ENCODE data around the gene MAP6.

Gene MAP6

DNA sequence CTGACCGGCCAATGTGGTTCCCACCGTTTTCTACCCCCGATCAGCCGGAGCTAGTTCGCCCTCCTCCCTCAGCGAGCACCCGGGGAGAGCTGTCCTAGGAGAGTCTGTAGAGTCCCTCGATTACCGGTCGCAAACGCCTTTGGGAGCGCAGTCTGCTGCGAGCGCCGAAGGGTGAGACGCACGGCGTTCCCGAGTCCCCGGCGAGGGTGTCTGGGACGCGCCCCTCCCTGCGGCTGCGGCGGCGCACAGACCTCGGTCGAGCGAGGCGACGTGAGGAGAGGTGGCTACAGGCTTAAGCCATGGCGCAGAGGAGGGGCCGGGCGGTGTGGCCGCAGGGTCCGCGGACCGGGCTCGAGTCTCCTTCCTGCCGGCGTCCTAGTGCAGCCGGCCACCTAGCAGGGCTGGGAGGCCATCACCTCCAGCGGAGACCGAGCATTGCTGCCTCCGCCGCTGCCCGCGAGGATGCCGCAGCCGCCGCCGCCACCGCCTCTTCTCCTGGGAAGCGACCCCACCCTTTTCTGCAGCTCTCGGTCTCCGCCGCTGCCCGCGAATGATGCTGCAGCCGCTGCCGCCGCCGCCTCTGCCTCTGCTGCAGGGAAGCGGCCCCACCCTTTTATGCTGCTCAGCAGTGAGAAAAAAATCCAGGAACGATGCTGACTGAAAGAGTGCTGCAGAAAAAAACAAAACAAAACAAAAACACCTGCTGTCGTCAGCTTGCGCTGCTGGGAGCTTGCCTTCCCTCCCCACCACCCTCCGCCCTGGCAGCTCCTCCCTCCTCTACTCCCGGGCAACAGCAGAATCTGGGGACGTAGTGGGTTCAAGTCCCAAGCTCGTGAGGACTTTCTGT lies at the start of gene MAP6:
Gene MAP6, minus strand, starts transcription at position 588 of the 847 bp plus-strand sequence. CDS start 669 bp downstream, outside the sequence.
- Histone ChIP-seq H3K4me1 (ENCODE audit: control insufficient read depth, insufficient read depth, low read length) (peaks cover 11% of the 10 kb centered on the region), H3K27me3 (ENCODE audit: control insufficient read depth, insufficient read depth, low read length) (peaks cover 74% of the 10 kb centered on the region), H3K9ac (ENCODE audit: low read length) (no peak within 1 kb of the TSS), H3K9me3 (ENCODE audit: control insufficient read depth, low read length) (no peaks in the 10 kb centered on the region), H3K36me3 (ENCODE audit: control insufficient read depth, insufficient read depth, low read length) (no peaks in the 10 kb centered on the region), H3K4me3 (ENCODE audit: low read length) (no peak within 1 kb of the TSS)

DNA sequence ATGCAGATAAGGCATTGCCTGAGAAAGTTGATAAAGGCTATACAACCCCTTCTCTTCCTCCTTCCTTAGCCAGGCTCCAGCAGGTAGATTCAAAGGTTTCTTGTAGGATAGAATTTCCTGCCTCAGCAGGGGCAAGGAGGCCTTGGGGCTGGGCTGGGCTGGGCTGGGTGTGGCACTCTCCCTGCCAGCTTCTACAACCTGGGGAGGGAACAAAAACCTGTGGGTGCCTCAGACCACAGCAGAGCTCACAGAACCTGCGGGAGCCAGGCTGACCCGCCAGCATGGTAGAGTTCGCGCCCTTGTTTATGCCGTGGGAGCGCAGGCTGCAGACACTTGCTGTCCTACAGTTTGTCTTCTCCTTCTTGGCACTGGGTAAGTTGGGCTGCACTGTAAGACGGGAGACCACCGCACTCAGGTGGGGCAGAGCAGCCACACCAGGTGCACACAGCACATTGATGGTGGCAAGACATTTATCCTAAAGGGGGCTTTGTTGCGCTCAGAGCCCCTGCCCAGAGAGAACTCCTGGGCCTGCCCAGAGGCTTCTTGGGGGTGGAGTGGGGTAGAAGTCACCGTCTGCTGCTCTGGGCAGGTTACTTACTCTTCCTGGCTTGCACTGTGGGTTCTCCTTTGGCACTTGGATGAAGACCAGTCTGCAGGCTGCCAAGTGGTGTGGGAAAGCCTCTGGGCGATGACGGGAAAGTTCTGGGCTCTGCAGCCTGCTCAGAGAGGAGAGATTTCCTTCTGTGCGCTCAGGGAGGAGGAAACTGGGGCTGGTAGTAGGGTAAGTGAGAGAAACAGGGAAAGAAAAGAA lies 49.0 kb upstream of the MAP6 start, which contains the start of gene MOGAT2:
Gene MOGAT2, plus strand, starts transcription at position 231 of the 811 bp plus-strand sequence. Its CDS starts 51 bp downstream, at position 282.
- Histone ChIP-seq H3K4me3 (ENCODE audit: low read length) (no peak within 1 kb of the TSS), H3K9ac (ENCODE audit: low read length) (no peak within 1 kb of the TSS), H3K27me3 (ENCODE audit: control insufficient read depth, insufficient read depth, low read length) (no peaks in the 10 kb centered on the region), H3K36me3 (ENCODE audit: control insufficient read depth, insufficient read depth, low read length) (no peaks in the 10 kb centered on the region), H3K4me1 (ENCODE audit: control insufficient read depth, insufficient read depth, low read length) (peaks cover 29% of the 10 kb centered on the region), H3K9me3 (ENCODE audit: control insufficient read depth, low read length) (no peaks in the 10 kb centered on the region)

DNA sequence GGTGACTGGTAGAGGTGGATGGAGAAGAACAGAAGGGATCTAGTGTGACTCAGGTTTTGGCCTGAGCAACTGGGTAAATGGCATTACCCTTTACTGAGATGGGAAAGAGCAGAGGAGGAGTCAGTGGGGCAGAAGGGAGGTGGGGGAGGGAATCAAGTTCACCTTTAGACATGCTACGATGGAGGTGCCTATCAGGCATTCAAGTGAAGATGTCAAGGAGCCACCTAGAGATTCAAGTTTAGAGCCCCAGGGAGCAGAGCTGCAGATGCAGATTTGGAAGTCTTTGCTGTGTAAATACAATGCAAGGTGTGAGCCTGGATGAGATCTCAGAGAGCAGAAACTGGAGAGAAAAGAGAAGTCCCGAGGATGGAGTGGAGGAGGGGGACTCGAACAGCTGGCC lies 47.8 kb upstream of the MAP6 start:
- no peak overlapping the region for H3K9ac ChIP-seq (ENCODE audit: low read length)
- no peaks in the 10 kb centered on the region for H3K36me3 ChIP-seq (ENCODE audit: control insufficient read depth, insufficient read depth, low read length)
- no peaks in the 10 kb centered on the region for H3K27me3 ChIP-seq (ENCODE audit: control insufficient read depth, insufficient read depth, low read length)
- H3K9me3 ChIP-seq (ENCODE audit: control insufficient read depth, low read length): no peaks in the 10 kb centered on the region
- peaks cover 29% of the 10 kb centered on the region for H3K4me1 ChIP-seq (ENCODE audit: control insufficient read depth, insufficient read depth, low read length)
- H3K4me3 ChIP-seq (ENCODE audit: low read length): no peak overlapping the region

DNA sequence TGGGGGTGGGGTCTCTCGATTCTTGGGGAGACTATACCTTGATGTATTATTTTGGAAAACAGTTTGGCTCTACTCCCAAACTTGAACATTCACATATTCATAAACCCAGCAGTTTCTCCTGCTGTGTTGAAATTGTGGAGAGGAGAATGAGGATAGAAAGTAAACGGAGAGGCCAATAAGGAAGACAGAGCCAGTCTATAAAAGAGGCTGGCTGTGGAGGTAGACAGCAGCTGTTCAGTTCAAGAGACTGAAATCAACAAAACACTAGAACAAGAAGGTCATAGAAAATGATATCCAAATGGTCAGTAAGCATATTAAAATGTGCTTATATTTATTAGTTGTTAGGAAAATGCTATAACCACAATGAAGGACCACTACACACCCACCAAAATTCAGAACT lies 46.9 kb upstream of the MAP6 start:
- no peaks in the 10 kb centered on the region for H3K9me3 ChIP-seq (ENCODE audit: control insufficient read depth, low read length)
- peaks cover 29% of the 10 kb centered on the region for H3K4me1 ChIP-seq (ENCODE audit: control insufficient read depth, insufficient read depth, low read length)
- no peaks in the 10 kb centered on the region for H3K27me3 ChIP-seq (ENCODE audit: control insufficient read depth, insufficient read depth, low read length)
- no peak overlapping the region for H3K4me3 ChIP-seq (ENCODE audit: low read length)
- H3K9ac ChIP-seq (ENCODE audit: low read length): no peak overlapping the region
- no peaks in the 10 kb centered on the region for H3K36me3 ChIP-seq (ENCODE audit: control insufficient read depth, insufficient read depth, low read length)

DNA sequence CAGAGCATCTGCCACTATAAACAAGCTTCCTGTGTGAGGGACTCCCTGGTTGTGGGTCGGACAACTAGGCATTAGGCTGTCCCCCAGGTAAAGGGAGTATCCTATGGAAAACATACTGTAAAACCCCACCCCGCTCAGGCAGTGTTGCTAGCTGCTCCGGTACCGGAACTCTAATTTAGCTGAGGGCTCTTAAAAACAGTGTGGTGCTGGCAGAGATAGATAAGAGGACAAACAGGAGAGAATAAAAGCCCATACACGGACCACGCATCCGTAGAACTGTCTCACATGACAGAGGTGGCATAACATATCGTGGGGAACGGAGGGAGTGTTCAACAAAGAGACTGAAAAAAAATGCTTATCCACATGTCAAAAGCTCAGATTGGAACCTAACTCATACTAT lies 45.4 kb upstream of the MAP6 start:
- H3K4me3 ChIP-seq (ENCODE audit: low read length): no peak overlapping the region
- no peaks in the 10 kb centered on the region for H3K27me3 ChIP-seq (ENCODE audit: control insufficient read depth, insufficient read depth, low read length)
- peaks cover 22% of the 10 kb centered on the region for H3K4me1 ChIP-seq (ENCODE audit: control insufficient read depth, insufficient read depth, low read length)
- no peaks in the 10 kb centered on the region for H3K36me3 ChIP-seq (ENCODE audit: control insufficient read depth, insufficient read depth, low read length)
- no peaks in the 10 kb centered on the region for H3K9me3 ChIP-seq (ENCODE audit: control insufficient read depth, low read length)
- H3K9ac ChIP-seq (ENCODE audit: low read length): no peak overlapping the region

DNA sequence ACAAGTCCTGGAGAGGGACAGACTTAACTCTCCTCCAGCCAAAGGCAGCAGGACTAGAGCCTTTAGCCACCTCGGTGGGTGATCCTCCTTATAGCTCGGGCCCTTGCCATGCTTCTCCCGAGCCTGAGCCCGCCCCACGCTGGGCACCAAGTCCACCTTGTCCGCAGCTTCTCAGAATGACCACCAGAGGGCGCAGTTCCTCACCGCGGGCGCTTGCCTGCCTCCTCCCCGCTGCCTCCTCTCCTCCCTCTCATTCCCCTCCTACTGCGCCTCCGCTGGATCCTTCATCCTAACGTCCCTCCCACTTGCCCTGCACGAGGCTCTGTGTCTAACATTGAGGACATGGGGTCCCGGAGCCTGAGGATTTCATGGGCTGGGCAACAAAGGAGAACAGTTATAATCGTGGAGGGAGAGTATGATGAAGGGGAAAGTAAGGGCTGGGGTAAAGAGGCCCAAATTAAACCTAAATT lies 37.5 kb upstream of the MAP6 start:
- Histone ChIP-seq H3K27me3 (ENCODE audit: control insufficient read depth, insufficient read depth, low read length) (no peaks in the 10 kb centered on the region), H3K9me3 (ENCODE audit: control insufficient read depth, low read length) (no peaks in the 10 kb centered on the region), H3K4me1 (ENCODE audit: control insufficient read depth, insufficient read depth, low read length) (peaks cover 10% of the 10 kb centered on the region), H3K4me3 (ENCODE audit: low read length) (no peak overlapping the region), H3K36me3 (ENCODE audit: control insufficient read depth, insufficient read depth, low read length) (no peaks in the 10 kb centered on the region), H3K9ac (ENCODE audit: low read length) (no peak overlapping the region)

DNA sequence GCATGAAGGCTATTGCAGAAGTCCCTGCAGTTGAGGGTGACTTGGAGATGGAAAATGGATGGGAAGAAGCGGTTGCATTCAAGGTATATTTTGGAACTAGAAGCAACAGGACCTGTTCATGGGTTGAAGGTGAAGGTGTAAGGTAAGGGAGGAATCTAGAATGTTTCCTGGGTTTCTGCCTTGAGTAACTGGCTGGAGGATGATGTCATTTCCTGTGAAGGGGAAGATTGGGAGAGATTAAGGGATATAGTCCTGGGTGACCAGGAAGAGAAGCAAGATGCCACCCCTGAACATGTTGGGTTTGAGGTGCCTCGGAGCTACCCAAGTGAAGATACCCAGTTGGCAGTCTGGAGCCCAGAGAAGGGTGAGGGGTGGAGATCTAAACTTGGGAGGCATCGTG lies 36.7 kb upstream of the MAP6 start:
- Histone ChIP-seq H3K36me3 (ENCODE audit: control insufficient read depth, insufficient read depth, low read length) (no peaks in the 10 kb centered on the region), H3K4me1 (ENCODE audit: control insufficient read depth, insufficient read depth, low read length) (peaks cover 10% of the 10 kb centered on the region), H3K9ac (ENCODE audit: low read length) (no peak overlapping the region), H3K4me3 (ENCODE audit: low read length) (no peak overlapping the region), H3K9me3 (ENCODE audit: control insufficient read depth, low read length) (no peaks in the 10 kb centered on the region), H3K27me3 (ENCODE audit: control insufficient read depth, insufficient read depth, low read length) (no peaks in the 10 kb centered on the region)

DNA sequence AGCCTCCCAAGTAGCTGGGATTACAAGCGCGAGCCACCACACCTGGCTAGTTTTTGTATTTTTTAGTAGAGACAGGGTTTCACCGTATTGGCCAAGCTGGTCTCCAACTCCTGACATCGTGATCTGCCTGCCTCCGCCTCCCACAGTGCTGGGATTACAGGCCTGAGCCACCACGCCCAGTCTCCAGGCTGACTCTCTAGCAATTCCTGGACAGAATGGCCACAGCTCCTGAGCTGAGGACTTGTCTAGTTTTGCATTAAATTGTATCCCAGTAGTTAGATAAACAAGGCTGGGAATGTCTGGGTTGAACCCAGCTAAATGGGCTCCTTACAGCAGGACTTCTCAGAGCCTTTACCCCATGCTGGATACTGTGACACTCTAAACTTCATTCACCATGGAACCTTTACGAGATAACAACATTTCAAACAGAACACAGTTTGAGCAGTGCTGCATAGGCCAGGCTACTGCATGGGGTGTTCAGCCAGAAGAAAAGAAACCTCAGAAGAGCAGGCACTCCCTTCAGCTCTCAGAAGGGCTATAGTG lies 34.9 kb upstream of the MAP6 start:
- H3K36me3 ChIP-seq (ENCODE audit: control insufficient read depth, insufficient read depth, low read length): no peaks in the 10 kb centered on the region
- H3K4me3 ChIP-seq (ENCODE audit: low read length): no peak overlapping the region
- no peaks in the 10 kb centered on the region for H3K27me3 ChIP-seq (ENCODE audit: control insufficient read depth, insufficient read depth, low read length)
- peaks cover 10% of the 10 kb centered on the region for H3K4me1 ChIP-seq (ENCODE audit: control insufficient read depth, insufficient read depth, low read length)
- no peaks in the 10 kb centered on the region for H3K9me3 ChIP-seq (ENCODE audit: control insufficient read depth, low read length)
- H3K9ac ChIP-seq (ENCODE audit: low read length): no peak overlapping the region

DNA sequence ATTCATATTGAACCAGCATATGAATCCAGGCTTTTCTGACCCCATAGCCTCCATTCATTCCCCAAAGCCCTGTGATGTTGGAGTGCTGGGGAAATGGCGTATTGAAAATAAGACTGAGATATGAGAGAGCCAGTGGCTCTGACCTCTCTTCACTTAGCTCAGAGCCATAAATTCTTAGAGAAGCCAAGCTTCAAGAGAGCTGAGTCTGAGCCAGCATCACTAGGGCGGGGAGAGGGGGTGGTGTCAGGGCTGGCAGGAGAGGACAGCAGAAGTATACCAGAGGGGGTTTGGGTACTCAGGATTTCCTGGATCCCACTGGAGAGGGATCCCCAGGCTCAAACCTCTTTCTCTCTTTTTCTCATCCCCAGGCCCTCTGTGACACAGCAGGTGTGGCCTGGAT lies 32.1 kb upstream of the MAP6 start:
- Histone ChIP-seq H3K9me3 (ENCODE audit: control insufficient read depth, low read length) (no peaks in the 10 kb centered on the region), H3K9ac (ENCODE audit: low read length) (no peak overlapping the region), H3K4me3 (ENCODE audit: low read length) (no peak overlapping the region), H3K36me3 (ENCODE audit: control insufficient read depth, insufficient read depth, low read length) (no peaks in the 10 kb centered on the region), H3K27me3 (ENCODE audit: control insufficient read depth, insufficient read depth, low read length) (no peaks in the 10 kb centered on the region), H3K4me1 (ENCODE audit: control insufficient read depth, insufficient read depth, low read length) (peaks cover 3% of the 10 kb centered on the region)

DNA sequence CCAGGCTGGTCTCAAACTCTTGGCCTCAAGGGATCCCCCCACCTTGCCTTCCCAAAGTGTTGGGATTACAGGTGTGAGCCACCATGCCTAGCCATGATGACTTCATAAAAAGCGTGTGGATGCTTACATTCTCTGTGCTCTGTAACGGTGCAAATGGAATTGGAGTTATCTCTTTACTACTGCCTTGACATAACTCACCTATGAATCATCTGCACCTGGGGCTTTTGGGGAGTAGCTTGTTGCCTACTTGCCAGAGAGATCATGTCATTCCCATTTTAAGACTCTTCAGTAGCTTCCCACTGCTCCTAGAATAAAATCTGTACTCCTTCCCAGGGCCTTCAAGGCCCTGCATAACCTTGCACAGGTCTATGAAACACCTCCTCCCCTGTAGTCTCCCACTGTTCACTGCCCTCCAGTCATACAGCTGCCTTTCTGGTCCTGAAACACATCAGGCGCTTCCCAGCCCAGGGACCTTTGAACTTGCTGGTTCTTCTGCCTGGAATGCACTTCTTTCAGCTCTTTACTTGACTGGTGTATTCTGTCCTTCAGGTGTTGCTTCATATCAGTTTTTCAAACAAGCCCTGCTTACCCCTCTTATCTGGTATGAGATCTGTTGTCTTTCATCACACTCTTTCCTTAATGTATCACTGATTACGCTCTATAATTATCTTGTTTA lies 29.2 kb upstream of the MAP6 start:
- H3K27me3 ChIP-seq (ENCODE audit: control insufficient read depth, insufficient read depth, low read length): no peaks in the 10 kb centered on the region
- no peaks in the 10 kb centered on the region for H3K4me1 ChIP-seq (ENCODE audit: control insufficient read depth, insufficient read depth, low read length)
- no peak overlapping the region for H3K4me3 ChIP-seq (ENCODE audit: low read length)
- H3K9ac ChIP-seq (ENCODE audit: low read length): no peak overlapping the region
- no peaks in the 10 kb centered on the region for H3K36me3 ChIP-seq (ENCODE audit: control insufficient read depth, insufficient read depth, low read length)
- no peaks in the 10 kb centered on the region for H3K9me3 ChIP-seq (ENCODE audit: control insufficient read depth, low read length)

DNA sequence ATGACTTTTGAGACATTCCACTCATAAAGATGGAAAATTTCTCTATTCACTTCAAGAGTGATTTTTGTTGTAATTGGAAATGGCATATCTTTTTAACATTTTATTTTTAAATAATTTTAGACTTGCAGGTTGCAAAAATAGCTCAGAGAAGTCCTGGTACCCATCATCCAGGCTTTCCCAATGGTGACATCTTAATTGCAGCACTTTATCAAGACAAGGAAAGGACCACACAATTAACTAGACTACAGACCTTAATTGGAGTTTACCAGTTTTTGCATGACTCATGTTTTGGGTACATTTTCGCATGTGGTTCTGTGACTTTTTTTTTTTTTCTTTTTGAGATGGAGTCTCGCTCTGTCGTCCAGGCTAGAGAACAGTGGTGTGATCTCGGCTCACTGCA lies 23.0 kb upstream of the MAP6 start:
- Histone ChIP-seq H3K9me3 (ENCODE audit: control insufficient read depth, low read length) (no peaks in the 10 kb centered on the region), H3K9ac (ENCODE audit: low read length) (no peak overlapping the region), H3K27me3 (ENCODE audit: control insufficient read depth, insufficient read depth, low read length) (peaks cover 12% of the 10 kb centered on the region), H3K36me3 (ENCODE audit: control insufficient read depth, insufficient read depth, low read length) (no peaks in the 10 kb centered on the region), H3K4me3 (ENCODE audit: low read length) (no peak overlapping the region), H3K4me1 (ENCODE audit: control insufficient read depth, insufficient read depth, low read length) (no peaks in the 10 kb centered on the region)

All from mucosa of stomach (tissue), 1 donor.